Stimulated activated CD4-positive, alpha-beta T cell treated with anti-CD3 and anti-CD28 coated beads, TNF-alpha, amount 100 ng/mL, for 1 hour (primary cell): ENCODE measurements around the gene KRT27.
"Not testable (repeated sequence)": the region's sequence is repeated elsewhere in the genome, so short reads cannot be mapped to it uniquely, and the experiment has no call there.

Experiments
- DNase-seq, 3 donors: peaks; one replicate each; pipeline ENCODE4 v3.0.0-alpha.2; 2020; ENCODE audit warnings: low read depth in 3 of 3, low spot score in 1 of 3

KRT27 gene, protein sequence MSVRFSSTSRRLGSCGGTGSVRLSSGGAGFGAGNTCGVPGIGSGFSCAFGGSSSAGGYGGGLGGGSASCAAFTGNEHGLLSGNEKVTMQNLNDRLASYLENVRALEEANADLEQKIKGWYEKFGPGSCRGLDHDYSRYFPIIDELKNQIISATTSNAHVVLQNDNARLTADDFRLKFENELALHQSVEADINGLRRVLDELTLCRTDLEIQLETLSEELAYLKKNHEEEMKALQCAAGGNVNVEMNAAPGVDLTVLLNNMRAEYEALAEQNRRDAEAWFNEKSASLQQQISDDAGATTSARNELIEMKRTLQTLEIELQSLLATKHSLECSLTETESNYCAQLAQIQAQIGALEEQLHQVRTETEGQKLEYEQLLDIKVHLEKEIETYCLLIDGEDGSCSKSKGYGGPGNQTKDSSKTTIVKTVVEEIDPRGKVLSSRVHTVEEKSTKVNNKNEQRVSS

GRCh38 chr17:40782450-40782849 is at the start of gene KRT27:
Gene KRT27 (minus strand): TSS chr17:40782550. CDS start chr17:40782493, 57 bp downstream.
- DNase-seq, result no peak

- no peak for DNase-seq
Observed at GRCh38 chr17:40830085-40830776, 47.9 kb upstream of the KRT27 start.

DNA sequence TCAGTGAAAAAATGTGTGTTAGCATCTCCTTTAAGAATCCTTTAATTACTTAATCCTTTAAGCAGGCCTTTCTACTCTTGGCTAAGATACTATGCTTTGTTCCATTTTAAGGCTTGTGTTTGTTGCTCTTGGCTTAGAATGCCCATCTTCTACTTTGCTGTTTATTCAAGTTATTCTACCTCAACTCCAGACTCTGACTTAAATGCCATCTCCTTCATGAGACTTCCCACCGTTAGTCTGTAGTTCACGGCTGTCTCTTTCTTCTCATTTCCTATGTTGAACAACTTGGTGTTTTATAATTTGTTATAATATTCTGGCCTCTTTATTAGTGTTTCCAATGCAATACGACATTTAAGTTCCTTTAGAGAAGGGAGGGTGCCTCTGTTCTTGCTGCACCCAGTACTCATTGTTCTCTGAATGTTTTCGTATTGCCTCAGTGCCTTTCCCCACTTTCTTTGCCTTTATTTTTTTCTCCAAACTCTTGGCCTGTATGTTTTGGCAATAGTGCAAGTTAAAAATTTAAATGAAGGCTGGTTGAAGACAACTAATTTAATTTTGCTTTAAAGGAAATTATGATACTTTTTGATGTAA is 46.2 kb upstream of the KRT27 start:
- DNase-seq, result no peak

DNA sequence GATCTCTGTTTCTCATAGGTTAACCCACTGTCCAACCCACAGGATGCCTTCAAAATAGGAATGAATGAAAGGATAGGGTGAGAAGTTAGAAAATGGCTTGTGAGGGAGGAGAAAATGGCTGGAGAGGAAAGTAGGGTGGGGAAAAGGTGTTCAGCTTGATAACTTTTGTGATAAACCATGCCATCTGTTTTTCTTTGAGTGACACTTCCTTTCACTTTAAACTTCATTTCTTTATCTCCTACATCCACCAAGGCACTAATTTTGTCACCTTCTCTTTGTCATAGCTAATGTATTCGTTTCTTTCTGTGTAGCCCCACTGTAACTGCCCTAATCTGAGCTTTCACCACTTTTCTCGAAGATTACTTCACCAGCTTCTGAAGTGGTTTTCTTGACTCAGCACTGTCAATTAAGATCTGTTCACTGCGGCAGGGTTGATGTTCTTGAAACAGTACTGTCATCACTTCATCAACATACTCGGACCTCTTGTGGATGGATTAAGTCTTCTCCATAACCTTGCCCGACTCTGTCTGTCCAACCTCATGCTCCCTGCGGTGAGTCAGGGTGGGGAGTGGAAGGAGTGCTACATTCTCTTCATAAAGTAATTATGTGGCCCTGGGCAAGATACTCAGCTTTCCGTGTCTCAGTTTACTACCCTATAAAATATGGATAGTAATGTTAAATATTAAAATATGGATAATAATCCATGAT is 45.5 kb upstream of the KRT27 start:
- no peak for DNase-seq

- no peak for DNase-seq
Observed at GRCh38 chr17:40825599-40825998, 43.2 kb upstream of the KRT27 start.

- DNase-seq, result no peak
Observed at GRCh38 chr17:40824015-40824832, 41.9 kb upstream of the KRT27 start.

GRCh38 chr17:40822132-40822812 is 39.9 kb upstream of the KRT27 start, which contains the start of gene KRT10:
Gene KRT10 (minus strand): TSS chr17:40822614. CDS start chr17:40822585, 29 bp downstream.
- DNase-seq, result no peak

- no peak for DNase-seq
Observed at GRCh38 chr17:40821536-40821935, 39.2 kb upstream of the KRT27 start.

- DNase-seq, result no peak
Observed at GRCh38 chr17:40820228-40820838, 38.0 kb upstream of the KRT27 start.

GRCh38 chr17:40819528-40820125 is 37.3 kb upstream of the KRT27 start:
- DNase-seq, result no peak

- peak; percentile 55 to 77 (median 76) for DNase-seq
Observed at GRCh38 chr17:40818733-40819527, 36.6 kb upstream of the KRT27 start.

- DNase-seq, result no peak
Observed at GRCh38 chr17:40818343-40818732, 36.0 kb upstream of the KRT27 start.

DNA sequence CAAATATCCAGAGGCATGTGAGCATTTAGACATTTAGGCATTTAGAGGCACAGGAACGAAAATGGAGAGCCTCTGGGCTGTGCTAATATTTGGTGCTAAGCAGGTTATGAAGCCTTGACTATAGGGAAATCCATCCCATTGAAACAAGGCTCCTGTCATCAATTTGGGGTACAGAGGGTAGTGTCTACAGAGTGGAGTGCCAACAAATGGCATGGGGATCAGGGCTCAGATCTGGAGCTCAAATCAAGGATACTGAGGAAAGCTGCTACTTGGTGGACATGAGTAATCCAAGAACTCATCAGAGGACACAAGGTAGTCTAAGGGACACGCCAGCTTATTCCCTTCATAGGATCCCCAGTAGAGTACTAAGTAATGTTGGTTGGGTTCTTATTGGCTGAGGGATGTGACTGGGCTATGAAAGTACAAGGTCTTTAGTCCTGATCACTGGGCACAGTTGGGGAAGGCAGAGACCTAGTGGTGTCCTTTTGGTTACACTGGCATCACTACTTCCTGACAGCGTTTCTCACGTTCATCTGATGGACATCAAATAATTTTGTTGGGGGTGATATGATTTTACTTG is 34.8 kb upstream of the KRT27 start:
- no peak for DNase-seq

DNA sequence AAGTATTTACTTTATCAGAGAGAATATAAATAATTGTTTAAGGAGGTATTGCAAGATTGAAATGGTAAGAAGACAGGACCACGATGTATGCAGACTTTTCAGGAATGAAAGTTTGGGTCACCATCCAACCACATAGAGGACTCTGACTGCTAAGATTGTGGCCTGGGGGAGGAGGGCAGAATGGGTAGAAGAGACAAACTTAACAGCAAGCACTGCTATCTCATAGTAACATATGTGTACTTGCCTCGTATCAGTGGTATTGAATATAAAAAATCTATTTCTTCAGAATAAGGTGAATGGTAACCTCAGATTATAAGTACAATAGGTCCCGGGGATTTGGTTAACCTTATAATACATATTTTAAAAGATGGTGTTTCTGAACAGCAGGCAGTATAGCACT is 34.2 kb upstream of the KRT27 start:
- no peak for DNase-seq

DNA sequence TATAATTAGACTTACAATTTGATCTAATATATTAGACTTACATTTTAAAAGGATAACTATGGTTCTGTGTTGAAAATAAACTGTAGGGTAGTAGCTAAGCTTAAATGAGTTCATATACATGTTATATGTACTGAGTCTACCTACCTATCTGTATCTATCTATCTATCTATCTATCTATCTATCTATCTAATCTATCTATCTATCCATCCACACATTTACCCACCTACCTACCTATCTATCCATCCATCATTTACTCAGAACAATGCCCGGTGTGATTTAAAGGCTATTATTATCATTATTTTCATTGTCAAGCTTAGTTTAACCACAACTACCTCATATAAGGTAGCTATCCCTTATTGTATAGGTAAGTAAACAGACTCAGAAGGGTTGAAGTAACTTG is 33.0 kb upstream of the KRT27 start:
- no peak for DNase-seq

DNA sequence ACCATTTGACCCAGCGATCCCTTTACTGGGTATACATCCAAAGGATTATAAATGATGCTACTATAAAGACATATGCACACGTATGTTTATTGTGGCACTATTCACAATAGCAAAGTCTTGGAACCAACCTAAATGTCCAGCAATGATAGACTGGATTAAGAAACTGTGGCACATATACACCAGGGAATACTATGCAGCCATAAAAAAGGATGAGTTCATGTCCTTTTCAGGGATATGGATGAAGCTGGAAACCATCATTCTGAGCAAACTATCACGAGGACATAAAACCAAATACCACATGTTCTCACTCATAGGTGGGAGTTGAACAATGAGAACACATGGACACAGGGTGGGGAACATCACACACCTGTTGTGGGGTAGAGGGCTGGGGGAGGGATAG is 32.3 kb upstream of the KRT27 start:
- not testable (repeated sequence) for DNase-seq

- DNase-seq, result no peak
Observed at GRCh38 chr17:40813804-40814203, 31.5 kb upstream of the KRT27 start.

DNA sequence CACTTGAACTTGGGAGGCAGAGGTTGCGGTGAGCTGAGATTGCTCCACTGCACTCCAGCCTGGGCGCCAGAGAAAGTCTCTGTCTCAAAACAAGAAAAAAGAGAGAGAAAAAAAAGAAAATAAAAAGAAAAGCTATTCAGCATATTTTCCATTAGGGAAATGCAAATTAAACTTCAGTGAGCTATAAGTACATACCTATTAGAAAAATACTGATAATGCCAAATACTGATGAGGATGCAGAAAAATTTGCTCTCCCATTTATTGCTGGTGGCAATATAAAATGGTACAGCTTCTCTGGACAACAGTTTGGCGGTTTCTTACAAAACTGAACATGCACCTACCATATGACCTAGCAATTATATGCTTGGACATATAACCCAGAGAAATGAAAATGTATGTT is 30.3 kb upstream of the KRT27 start:
- DNase-seq, result no peak
